Ectodermal cell (in vitro differentiated cells): ENCODE data around the gene ALOX12B.
A peak's percentile ranks its signal among the peaks of the same experiment; 100 is the strongest.

Source experiments
- H3K27ac ChIP-seq: 2 replicates; pipeline ENCODE4 v1.7.0; 2013; ENCODE audit warnings: mild to moderate bottlenecking, low read depth, low read length; ENCODE audit not compliant: insufficient read depth, poor library complexity, severe bottlenecking
- H3K27me3 ChIP-seq: 2 replicates; pipeline ENCODE4 v1.7.0; 2013; ENCODE audit warnings: mild to moderate bottlenecking, low read length; ENCODE audit not compliant: insufficient read depth, control insufficient read depth, poor library complexity, severe bottlenecking
- H3K36me3 ChIP-seq: one replicate; pipeline ENCODE4 v1.7.0; 2013; ENCODE audit warnings: low read length; ENCODE audit not compliant: control insufficient read depth, insufficient read depth
- H3K4me1 ChIP-seq: one replicate; pipeline ENCODE4 v1.7.0; 2013; ENCODE audit warnings: low read length; ENCODE audit not compliant: control insufficient read depth, insufficient read depth
- H3K4me3 ChIP-seq: 2 replicates; pipeline ENCODE4 v1.7.0; 2013; ENCODE audit warnings: low read depth, low read length, control low read depth; ENCODE audit not compliant: insufficient read depth
- H3K9me3 ChIP-seq: 2 replicates; pipeline ENCODE4 v1.7.0; 2013; ENCODE audit warnings: mild to moderate bottlenecking, low read length, moderate library complexity; ENCODE audit not compliant: control insufficient read depth
- WGBS, 2 experiments: methylation state at CpG; one replicate each; pipeline ENCODE4 v1.1.7; 2013; ENCODE audit warnings: missing lambda C conversion rate in 2 of 2; 5-methylcytosine and 5-hydroxymethylcytosine counted together

ALOX12B gene

DNA sequence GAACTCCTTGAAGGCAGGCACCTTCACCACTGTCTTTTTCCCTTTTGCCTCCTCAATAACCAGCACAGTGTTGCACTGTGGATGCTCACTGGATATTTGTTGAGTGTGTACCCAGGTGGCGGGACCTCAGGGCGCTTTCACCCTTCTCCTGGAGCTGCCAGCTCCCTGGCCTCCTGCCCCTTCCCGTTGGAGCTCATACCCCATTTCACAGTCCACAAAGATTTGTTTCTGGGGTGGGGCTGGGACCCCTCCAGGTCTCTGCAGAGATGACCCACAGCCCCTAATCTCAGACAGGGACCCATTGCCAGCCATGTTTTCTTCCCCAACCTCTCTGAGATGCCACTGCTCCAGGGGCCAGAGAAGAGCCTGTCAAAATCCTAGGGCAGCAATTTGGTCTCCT, 12.4 kb downstream of the ALOX12B start:
- Histone ChIP-seq H3K27ac (no peak overlapping the region), H3K4me3 (no peak overlapping the region), H3K9me3 (no peaks in the 10 kb centered on the region), H3K27me3 (peaks cover 98% of the 10 kb centered on the region), H3K4me1 (peaks cover 7% of the 10 kb centered on the region), H3K36me3 (no peaks in the 10 kb centered on the region)
- WGBS, 2 experiments = 89 to 98% methylated on average over 3 of the region's 3 CpGs

DNA sequence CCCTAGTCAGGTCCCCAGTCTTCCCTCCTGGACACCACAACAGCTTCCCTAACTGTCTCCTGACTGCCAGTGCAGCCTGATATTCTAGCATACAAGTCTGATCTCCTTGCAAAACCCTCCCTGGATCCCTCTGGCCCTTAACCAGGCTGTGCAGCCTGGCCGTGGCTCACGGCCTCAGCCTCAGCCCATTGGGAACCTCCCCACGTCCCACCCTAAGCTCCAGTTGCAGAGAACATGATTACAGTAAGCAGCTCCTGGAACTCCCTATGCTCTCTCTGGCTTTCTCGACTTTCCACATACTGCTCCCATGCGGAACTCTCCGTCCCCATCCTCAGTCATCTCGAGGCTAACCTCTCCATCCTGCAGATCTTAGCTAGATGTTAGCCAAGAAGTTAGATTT, 13.0 kb downstream of the ALOX12B start:
- no peak overlapping the region for H3K27ac ChIP-seq
- H3K9me3 ChIP-seq = no peaks in the 10 kb centered on the region
- 68 to 71% methylated on average over 7 of the region's 7 CpGs for WGBS, 2 experiments
- H3K36me3 ChIP-seq = no peaks in the 10 kb centered on the region
- H3K4me1 ChIP-seq = peaks cover 7% of the 10 kb centered on the region
- peaks cover 98% of the 10 kb centered on the region for H3K27me3 ChIP-seq
- H3K4me3 ChIP-seq = no peak overlapping the region

DNA sequence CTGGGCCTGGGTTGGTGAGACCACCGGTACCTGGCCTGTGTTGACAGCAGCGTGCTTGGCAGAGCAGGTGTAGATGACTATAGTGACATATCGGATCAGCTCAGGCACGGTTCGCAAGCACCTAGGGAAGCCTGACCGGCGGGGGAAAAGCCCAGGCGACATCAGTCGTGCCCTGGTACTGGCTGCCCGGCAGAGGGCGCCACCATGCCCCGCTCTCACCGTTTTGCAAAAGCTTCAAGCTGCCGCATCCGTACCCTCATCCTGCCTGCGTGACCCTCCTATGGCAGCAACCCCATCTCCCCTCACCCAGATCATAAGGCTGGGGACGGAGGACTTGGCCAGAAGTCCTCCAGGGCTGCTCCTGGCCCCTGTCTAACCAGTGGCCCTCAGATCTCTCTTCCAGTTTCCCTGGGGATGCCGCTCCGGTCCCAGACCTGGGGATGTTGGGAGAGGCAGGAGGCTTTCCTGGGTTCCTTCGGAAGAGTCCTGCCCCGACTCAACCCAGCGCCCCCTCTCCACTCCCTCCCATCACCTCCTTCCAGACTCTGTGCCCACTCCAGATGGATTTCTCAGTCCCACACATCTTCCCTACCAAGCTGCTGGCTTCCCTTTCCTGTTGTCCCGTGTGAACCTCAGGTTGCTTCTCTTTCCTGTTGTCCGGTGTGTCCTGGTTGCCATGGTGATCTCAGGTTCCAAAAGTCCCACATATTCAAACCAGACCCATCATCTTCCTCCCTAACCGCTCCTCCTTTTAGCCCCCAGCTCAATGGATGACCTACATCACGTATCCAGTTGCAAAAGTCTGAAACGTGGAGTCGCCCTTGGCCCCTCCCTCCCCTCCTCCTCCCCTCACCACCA, 13.7 kb downstream of the ALOX12B start:
- H3K4me3 ChIP-seq = no peak overlapping the region
- no peak overlapping the region for H3K27ac ChIP-seq
- WGBS, 2 experiments = 9% methylated on average over 28 of the region's 28 CpGs
- peaks cover 96% of the 10 kb centered on the region for H3K27me3 ChIP-seq
- peaks cover 7% of the 10 kb centered on the region for H3K4me1 ChIP-seq
- no peaks in the 10 kb centered on the region for H3K9me3 ChIP-seq
- no peaks in the 10 kb centered on the region for H3K36me3 ChIP-seq

DNA sequence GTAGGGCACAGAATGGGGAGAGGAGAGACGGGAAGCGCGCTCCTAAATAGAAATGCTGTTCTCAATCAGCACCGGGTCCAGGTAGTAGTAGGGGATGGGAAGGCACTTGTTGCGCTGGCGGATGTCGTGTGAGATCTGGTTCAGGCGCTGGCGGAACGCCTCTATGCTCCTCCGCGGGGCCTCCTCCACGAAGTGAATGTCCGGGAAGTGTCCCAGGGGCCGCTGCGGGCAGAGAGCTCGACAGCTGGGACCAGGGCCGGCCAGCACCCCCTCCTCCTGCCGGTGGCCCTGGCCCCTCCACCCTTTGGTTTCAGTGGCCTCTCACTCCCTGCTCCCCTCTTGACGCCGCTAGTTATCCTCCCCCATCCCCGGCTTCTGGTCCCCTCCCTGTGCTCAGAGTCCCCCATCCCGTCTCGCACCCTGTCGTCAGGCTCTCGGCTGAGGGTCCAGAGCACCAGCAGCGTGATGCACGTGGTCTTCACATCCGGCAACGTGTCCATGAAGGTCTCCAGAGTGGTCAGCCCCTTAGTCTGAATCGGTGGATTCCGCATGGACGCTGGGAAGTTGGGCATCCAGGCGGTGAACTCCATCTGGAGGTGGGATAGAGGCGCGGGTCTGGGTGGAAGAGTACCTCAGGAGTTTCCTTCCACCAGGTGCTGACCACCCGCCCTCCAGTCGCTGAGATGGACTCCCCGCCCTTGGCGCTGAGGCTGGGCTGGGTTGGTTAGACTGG, 14.6 kb downstream of the ALOX12B start:
- H3K4me1 ChIP-seq = peaks cover 7% of the 10 kb centered on the region
- H3K27me3 ChIP-seq = peaks cover 95% of the 10 kb centered on the region
- no peaks in the 10 kb centered on the region for H3K36me3 ChIP-seq
- WGBS, 2 experiments = 5% methylated on average over 40 of the region's 40 CpGs
- H3K27ac ChIP-seq = no peak overlapping the region
- peak overlapping the region; percentile 2 for H3K4me3 ChIP-seq
- no peaks in the 10 kb centered on the region for H3K9me3 ChIP-seq

DNA sequence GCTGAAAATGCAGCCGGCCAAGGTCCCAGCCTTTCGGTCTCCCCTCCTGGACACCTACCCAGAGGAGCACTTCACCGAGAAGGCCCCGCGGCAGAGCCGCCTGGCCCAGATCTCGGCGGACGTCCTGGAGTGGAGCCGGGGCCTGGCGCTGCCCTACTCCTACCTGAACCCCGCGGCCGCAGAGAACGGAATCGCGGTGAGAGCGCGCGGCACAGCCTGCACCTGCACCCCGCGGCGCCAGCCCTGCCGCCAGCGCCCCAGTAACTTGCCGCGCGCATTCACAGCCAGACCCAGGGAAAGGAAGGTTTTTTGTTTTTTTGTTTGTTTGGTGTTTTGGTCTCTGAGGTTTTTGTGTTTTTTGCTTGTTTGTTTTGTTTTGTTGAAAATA, 15.2 kb downstream of the ALOX12B start:
- no peak overlapping the region for H3K4me3 ChIP-seq
- peaks cover 89% of the 10 kb centered on the region for H3K27me3 ChIP-seq
- H3K4me1 ChIP-seq = peaks cover 7% of the 10 kb centered on the region
- WGBS, 2 experiments = 10% methylated on average over 28 of the region's 28 CpGs
- no peaks in the 10 kb centered on the region for H3K36me3 ChIP-seq
- no peaks in the 10 kb centered on the region for H3K9me3 ChIP-seq
- H3K27ac ChIP-seq = no peak overlapping the region

DNA sequence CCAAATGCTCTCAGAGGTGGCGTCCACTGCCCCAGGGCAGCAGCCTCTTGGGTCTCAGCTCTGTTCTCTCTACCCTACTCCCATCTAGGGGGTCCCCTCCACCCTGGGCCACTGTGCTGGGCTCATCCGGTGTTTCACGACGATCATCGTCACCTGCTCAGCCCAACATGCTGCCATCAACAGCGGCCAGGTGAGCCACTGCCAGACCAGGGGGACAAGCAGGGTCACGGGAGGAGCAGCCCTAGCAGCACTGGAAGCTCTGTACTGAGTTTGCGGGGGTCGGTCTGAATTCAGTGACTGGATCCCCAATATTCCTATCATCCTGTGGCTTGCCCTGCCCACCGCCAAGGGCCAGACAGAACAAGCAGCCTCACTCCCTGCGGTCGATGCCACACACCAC, 16.0 kb downstream of the ALOX12B start:
- Histone ChIP-seq H3K27ac (no peak overlapping the region), H3K36me3 (no peaks in the 10 kb centered on the region), H3K27me3 (peaks cover 89% of the 10 kb centered on the region), H3K4me1 (peaks cover 7% of the 10 kb centered on the region), H3K4me3 (no peak overlapping the region), H3K9me3 (no peaks in the 10 kb centered on the region)
- 82 to 84% methylated on average over 12 of the region's 12 CpGs for WGBS, 2 experiments

DNA sequence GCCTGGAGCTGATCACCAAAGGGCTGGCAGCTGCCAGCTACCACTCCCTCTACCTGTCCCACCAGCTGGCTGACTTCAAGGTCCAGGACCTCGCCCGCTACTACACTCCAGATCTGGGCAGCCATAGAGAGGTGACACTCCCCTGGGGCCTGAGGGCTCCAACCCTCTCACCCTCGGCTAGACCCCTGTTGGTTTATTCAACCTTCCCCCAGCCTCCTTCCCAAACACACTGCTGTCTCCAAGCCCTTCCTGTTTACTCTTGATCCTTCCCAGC, 18.0 kb downstream of the ALOX12B start:
- Histone ChIP-seq H3K9me3 (no peaks in the 10 kb centered on the region), H3K4me3 (no peak overlapping the region), H3K27me3 (peaks cover 87% of the 10 kb centered on the region), H3K36me3 (no peaks in the 10 kb centered on the region), H3K4me1 (peaks cover 7% of the 10 kb centered on the region), H3K27ac (no peak overlapping the region)
- 77 to 89% methylated on average over 3 of the region's 3 CpGs for WGBS, 2 experiments

DNA sequence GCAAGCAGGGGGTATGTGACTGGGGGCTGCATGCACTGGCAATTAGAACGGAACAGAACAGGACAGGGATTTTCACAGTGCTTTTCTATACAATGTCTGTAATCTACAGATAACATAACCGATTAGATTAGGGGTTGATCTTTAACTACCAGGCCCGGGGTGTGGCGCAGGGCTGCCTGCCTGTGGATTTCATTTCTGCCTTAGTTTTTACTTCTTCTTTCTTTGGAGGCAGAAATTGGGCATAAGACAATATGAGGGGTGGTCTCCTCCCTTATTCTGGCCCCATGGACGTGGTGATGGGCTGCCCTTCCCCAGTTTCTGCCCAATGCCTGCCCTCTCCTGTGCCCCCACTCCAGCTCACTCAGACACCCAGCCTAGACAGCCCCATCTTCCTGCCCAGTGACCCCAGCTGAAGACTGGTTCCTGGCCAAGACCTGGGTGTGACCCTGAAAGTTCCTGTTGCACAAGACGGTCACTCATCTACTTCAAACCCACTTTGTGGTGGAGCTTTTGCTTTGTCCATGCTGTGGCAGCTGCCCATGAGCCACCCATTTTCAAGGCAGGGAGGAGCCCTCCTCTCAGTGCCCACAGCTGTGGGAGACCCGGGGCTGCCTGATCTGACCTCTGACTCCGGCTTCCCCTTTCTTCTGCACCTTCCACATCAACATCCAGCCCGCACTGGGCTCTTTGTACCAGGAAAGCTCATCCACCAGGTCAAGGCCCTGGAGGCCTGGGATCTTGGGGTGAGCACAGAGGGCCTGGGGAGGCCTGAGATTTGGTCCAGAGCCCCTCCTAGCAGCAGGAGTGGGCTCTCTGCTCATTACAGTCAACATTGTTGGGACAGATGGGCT, 18.6 kb downstream of the ALOX12B start:
- peaks cover 7% of the 10 kb centered on the region for H3K4me1 ChIP-seq
- no peaks in the 10 kb centered on the region for H3K36me3 ChIP-seq
- peaks cover 87% of the 10 kb centered on the region for H3K27me3 ChIP-seq
- 87 to 91% methylated on average over 9 of the region's 9 CpGs for WGBS, 2 experiments
- H3K9me3 ChIP-seq = no peaks in the 10 kb centered on the region
- H3K4me3 ChIP-seq = no peak overlapping the region
- H3K27ac ChIP-seq = no peak overlapping the region

DNA sequence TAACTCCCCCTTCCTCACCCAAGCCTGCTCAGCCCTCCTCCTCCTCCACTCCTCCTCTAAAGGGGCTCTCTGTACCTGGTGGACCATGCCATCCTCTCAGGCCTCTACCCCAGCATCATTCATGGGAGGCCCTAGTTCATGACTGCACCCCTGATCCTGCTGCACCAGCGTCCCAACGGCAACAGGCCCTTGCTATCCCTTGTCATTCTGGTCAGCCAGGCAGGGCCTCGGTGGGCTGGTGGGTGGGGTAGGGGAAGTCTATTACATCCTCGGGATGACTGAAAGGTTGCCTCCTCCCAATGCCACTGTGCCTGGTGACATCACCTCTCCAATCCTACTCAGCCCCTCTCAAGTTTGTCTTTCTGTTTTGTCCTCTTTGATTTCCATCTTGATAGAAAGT, 19.7 kb downstream of the ALOX12B start:
- H3K4me3 ChIP-seq = no peak overlapping the region
- WGBS, 2 experiments = 87 to 91% methylated on average over 3 to 4 of the region's 4 CpGs
- H3K36me3 ChIP-seq = no peaks in the 10 kb centered on the region
- no peaks in the 10 kb centered on the region for H3K9me3 ChIP-seq
- peaks cover 11% of the 10 kb centered on the region for H3K4me1 ChIP-seq
- H3K27me3 ChIP-seq = peaks cover 86% of the 10 kb centered on the region
- no peak overlapping the region for H3K27ac ChIP-seq
